ENCODE results near the gene AGAP5.
"Not testable (repeated sequence)": the region's sequence is repeated elsewhere in the genome, so short reads cannot be mapped to it uniquely, and the experiment has no call there.

The AGAP5 gene

DNA sequence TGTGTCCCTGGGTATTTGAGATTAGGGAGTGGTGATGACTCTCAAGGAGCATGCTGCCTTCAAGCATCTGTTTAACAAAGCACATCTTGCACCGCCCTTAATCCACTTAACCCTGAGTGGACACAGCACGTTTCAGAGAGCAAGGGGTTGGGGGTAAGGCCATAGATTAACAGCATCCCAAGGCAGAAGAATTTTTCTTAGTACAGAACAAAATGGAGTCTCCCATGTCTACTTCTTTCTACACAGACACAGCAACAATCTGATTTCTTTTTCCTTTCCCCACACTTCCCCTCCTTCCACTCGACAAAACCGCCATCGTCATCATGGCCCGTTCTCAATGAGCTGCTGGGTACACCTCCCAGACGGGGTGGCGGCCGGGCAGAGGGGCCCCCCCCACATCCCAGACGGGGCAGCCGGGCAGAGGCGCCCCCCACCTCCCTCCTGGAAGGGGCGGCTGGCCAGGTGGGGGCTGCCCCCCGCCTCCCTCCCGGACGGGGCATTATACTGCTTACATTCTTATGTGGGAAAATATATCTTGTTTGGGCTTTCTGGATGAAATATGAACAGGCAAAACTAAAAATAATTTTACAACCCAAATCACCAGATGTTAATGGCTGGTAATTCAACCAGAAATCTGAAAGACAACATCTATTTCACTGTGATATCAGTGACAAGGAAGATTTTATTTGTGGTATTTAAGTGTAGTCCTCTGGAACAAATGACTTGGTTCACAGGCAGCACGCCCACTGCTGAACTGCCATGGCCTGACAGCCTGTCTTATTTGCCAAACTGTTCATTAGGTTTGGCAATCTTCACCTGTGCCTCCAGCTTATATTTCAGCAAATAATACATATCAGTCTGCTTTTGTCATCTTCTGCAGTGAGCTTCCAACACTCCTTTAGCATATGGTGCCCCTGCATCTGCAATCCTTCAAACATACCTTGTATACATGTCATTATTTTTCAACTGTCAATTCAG is 17.6 kb upstream of the AGAP5 start:
- not testable (repeated sequence) for H3K9me3 ChIP-seq (ENCODE audit: control insufficient read depth in 1 of 2, low read length in 2 of 2); H3K9ac ChIP-seq (ENCODE audit: low read depth in 1 of 2, low read length in 2 of 2); H3K4me1 ChIP-seq (ENCODE audit: control insufficient read depth in 1 of 2, insufficient read depth in 2 of 2, low read length in 2 of 2); H3K4me3 ChIP-seq (ENCODE audit: low read depth in 1 of 2, low read length in 2 of 2); H3K27me3 ChIP-seq (ENCODE audit: control insufficient read depth in 1 of 2, insufficient read depth in 2 of 2, low read length in 2 of 2); H3K27ac ChIP-seq (ENCODE audit: low read depth, low read length)
- H3K36me3 ChIP-seq (ENCODE audit: control insufficient read depth in 1 of 2, insufficient read depth in 2 of 2, low read length in 2 of 2): peaks cover 9 to 46% of the 10 kb centered on the region in 2 donors

DNA sequence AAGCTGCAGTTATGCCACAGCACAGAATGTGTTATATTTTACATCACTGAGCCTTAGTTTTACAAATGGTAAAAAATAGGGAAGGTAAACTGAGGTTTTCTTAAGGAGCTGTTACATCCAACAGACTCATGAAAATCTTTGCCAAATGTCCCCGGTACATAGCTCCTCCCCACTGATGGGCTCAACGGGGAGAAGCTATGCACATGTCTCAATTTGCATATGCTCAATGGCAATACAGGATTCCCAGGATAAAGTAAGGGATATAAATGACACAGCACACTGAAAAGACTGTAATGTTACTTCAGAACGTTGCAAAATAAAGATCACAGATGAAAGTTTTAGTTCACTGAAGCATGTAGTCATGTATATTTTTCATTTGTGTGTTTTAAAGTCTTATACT is 16.6 kb upstream of the AGAP5 start:
- peaks cover 9 to 44% of the 10 kb centered on the region in 2 donors for H3K36me3 ChIP-seq (ENCODE audit: control insufficient read depth in 1 of 2, insufficient read depth in 2 of 2, low read length in 2 of 2)
- H3K27ac ChIP-seq (ENCODE audit: low read depth, low read length): not testable (repeated sequence)

DNA sequence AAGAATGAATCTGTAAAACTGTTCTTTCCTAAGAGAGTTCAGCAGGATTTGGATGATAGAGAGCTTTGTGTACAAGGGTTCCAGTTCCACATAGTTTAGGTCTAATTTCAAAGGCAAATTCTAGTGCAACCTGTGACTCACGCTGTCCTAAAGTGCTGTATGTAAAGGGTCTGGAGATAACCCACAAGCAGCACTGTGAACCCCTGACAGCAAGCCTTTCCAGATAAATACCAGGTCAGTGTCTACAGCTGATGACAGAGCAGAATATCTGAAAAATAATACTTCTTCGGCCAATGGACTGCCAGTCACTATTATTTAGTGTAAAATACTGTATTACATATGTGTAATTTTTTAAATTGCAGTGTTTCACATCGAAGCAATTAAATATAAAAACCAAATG is 16.0 kb upstream of the AGAP5 start:
- H3K36me3 ChIP-seq (ENCODE audit: control insufficient read depth in 1 of 2, insufficient read depth in 2 of 2, low read length in 2 of 2): peaks cover 9 to 46% of the 10 kb centered on the region in 2 donors
- H3K27me3 ChIP-seq (ENCODE audit: control insufficient read depth in 1 of 2, insufficient read depth in 2 of 2, low read length in 2 of 2); H3K4me3 ChIP-seq (ENCODE audit: low read depth in 1 of 2, low read length in 2 of 2): not testable (repeated sequence)

More for the DNA sequence above, 16.6 kb upstream of the AGAP5 start:
- H3K9me3 ChIP-seq (ENCODE audit: control insufficient read depth in 1 of 2, low read length in 2 of 2); H3K9ac ChIP-seq (ENCODE audit: low read depth in 1 of 2, low read length in 2 of 2); H3K4me1 ChIP-seq (ENCODE audit: control insufficient read depth in 1 of 2, insufficient read depth in 2 of 2, low read length in 2 of 2); H3K4me3 ChIP-seq (ENCODE audit: low read depth in 1 of 2, low read length in 2 of 2); H3K27me3 ChIP-seq (ENCODE audit: control insufficient read depth in 1 of 2, insufficient read depth in 2 of 2, low read length in 2 of 2): not testable (repeated sequence)

DNA sequence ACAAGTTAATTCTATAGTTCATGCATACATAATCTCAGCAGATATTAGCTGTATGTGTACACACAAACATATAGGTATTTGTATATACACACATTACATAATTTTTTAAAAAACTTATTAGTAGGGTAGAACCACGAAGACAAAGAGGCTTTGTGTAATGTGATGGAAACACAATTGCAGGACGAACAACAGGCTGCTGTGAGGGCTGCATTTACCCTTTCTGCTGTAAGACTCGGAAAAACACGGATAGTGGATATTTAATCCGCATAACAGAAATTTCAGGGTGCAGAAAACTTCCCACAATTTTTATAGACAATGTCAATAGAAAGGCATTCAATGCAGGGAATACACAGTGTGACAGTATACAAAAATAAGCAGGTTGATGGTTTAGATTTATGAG is 13.8 kb upstream of the AGAP5 start:
- not testable (repeated sequence) for H3K4me3 ChIP-seq (ENCODE audit: low read depth in 1 of 2, low read length in 2 of 2); H3K9ac ChIP-seq (ENCODE audit: low read depth in 1 of 2, low read length in 2 of 2); H3K27me3 ChIP-seq (ENCODE audit: control insufficient read depth in 1 of 2, insufficient read depth in 2 of 2, low read length in 2 of 2); H3K9me3 ChIP-seq (ENCODE audit: control insufficient read depth in 1 of 2, low read length in 2 of 2); H3K27ac ChIP-seq (ENCODE audit: low read depth, low read length); H3K4me1 ChIP-seq (ENCODE audit: control insufficient read depth in 1 of 2, insufficient read depth in 2 of 2, low read length in 2 of 2)
- H3K36me3 ChIP-seq (ENCODE audit: control insufficient read depth in 1 of 2, insufficient read depth in 2 of 2, low read length in 2 of 2): peaks cover 5 to 29% of the 10 kb centered on the region in 2 donors

More for the DNA sequence above, 16.0 kb upstream of the AGAP5 start:
- not testable (repeated sequence) for H3K9me3 ChIP-seq (ENCODE audit: control insufficient read depth in 1 of 2, low read length in 2 of 2); H3K27ac ChIP-seq (ENCODE audit: low read depth, low read length); H3K9ac ChIP-seq (ENCODE audit: low read depth in 1 of 2, low read length in 2 of 2); H3K4me1 ChIP-seq (ENCODE audit: control insufficient read depth in 1 of 2, insufficient read depth in 2 of 2, low read length in 2 of 2)

DNA sequence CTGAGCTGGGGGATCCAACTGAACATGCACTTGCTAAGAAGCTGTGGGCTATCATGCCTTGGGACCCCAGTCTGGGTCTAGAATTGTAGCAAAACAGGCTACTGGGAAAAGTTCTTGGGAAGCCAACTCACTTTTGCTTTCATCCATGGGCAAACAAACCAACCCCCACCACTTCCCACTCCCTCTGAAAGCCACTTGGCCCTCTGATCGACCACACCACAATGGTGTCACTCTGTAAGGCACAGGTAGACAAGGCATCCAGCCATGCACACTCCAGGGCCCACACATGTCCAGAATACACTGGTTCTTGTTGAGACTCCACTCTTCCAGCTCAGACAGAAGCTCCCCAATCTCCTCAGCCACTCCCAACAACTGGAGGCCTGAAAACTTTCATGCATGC is 10.2 kb upstream of the AGAP5 start:
- H3K36me3 ChIP-seq (ENCODE audit: control insufficient read depth in 1 of 2, insufficient read depth in 2 of 2, low read length in 2 of 2): peaks cover 0 to 19% of the 10 kb centered on the region in 2 donors
- H3K27ac ChIP-seq (ENCODE audit: low read depth, low read length); H3K4me1 ChIP-seq (ENCODE audit: control insufficient read depth in 1 of 2, insufficient read depth in 2 of 2, low read length in 2 of 2); H3K9me3 ChIP-seq (ENCODE audit: control insufficient read depth in 1 of 2, low read length in 2 of 2); H3K9ac ChIP-seq (ENCODE audit: low read depth in 1 of 2, low read length in 2 of 2); H3K4me3 ChIP-seq (ENCODE audit: low read depth in 1 of 2, low read length in 2 of 2); H3K27me3 ChIP-seq (ENCODE audit: control insufficient read depth in 1 of 2, insufficient read depth in 2 of 2, low read length in 2 of 2): not testable (repeated sequence)

DNA sequence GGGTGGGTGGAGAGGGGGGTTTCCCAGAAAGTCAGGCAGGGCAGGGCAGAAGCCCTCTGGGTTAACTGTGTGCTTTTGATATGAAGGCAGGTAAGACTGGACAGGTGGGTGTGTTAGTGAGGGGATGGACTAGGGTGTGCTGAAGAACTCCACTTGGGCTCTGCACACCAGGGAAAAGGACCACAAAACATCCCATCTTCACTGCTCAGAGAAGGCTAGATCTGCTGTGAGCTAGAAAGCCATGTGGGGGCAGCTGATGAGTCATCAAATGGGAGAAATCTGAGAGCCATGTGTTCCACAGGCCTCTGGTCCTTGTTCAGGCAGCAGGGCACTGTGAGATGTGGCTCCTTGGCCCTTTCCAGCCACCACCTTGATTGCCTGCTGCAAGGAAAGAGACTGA is 9.7 kb upstream of the AGAP5 start:
- H3K4me1 ChIP-seq (ENCODE audit: control insufficient read depth in 1 of 2, insufficient read depth in 2 of 2, low read length in 2 of 2); H3K27ac ChIP-seq (ENCODE audit: low read depth, low read length); H3K4me3 ChIP-seq (ENCODE audit: low read depth in 1 of 2, low read length in 2 of 2); H3K9ac ChIP-seq (ENCODE audit: low read depth in 1 of 2, low read length in 2 of 2); H3K27me3 ChIP-seq (ENCODE audit: control insufficient read depth in 1 of 2, insufficient read depth in 2 of 2, low read length in 2 of 2); H3K9me3 ChIP-seq (ENCODE audit: control insufficient read depth in 1 of 2, low read length in 2 of 2): not testable (repeated sequence)
- peaks cover 0 to 18% of the 10 kb centered on the region in 2 donors for H3K36me3 ChIP-seq (ENCODE audit: control insufficient read depth in 1 of 2, insufficient read depth in 2 of 2, low read length in 2 of 2)

DNA sequence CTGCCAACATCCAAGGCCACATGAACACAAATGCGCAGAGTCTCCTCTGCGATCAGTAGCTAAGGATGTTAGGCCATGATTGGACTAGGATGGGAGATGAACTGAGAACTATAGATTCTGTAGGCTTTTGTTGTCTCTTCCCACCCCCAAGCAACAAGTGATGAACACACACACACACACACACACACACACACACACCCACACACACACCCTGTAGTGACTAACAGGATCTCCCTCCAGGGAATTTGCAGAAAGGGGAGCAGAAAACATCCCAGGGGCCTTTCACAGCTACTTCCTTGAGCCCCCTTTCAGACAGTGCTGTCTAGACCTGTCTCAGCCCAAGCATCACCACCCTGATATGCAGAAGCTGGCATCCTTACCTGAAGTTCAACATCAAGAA is 8.6 kb upstream of the AGAP5 start:
- H3K4me3 ChIP-seq (ENCODE audit: low read depth in 1 of 2, low read length in 2 of 2); H3K9me3 ChIP-seq (ENCODE audit: control insufficient read depth in 1 of 2, low read length in 2 of 2); H3K27ac ChIP-seq (ENCODE audit: low read depth, low read length); H3K9ac ChIP-seq (ENCODE audit: low read depth in 1 of 2, low read length in 2 of 2); H3K4me1 ChIP-seq (ENCODE audit: control insufficient read depth in 1 of 2, insufficient read depth in 2 of 2, low read length in 2 of 2); H3K27me3 ChIP-seq (ENCODE audit: control insufficient read depth in 1 of 2, insufficient read depth in 2 of 2, low read length in 2 of 2): not testable (repeated sequence)
- peaks cover 0 to 17% of the 10 kb centered on the region in 2 donors for H3K36me3 ChIP-seq (ENCODE audit: control insufficient read depth in 1 of 2, insufficient read depth in 2 of 2, low read length in 2 of 2)

DNA sequence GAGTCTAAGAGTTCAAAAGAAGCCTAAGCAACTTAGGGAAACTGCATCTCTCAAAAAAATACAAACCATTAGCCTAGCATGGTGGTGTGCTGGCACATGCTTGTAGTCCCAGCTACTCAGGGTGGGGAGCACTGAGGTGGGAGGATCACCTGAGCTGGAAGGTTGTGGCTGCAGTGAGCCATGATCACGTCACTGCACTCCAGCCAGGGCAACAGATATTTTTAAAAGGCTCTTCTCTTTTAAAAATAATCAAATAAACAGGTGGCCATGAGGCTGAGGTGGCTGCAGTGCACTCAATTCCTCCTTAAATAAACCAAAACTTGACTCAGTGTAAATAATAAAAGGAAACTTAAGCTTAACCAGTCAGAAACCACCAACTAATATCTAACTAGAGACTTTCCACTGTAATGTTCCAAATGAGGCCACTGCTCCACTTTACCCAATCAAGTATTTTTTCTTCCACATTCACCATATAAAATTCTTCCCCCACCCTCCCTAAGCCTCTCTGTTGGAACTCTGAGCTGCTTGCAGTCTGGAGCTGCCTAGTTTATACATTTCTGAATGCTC is 7.7 kb upstream of the AGAP5 start:
- not testable (repeated sequence) for H3K27me3 ChIP-seq (ENCODE audit: control insufficient read depth in 1 of 2, insufficient read depth in 2 of 2, low read length in 2 of 2); H3K4me3 ChIP-seq (ENCODE audit: low read depth in 1 of 2, low read length in 2 of 2); H3K4me1 ChIP-seq (ENCODE audit: control insufficient read depth in 1 of 2, insufficient read depth in 2 of 2, low read length in 2 of 2); H3K27ac ChIP-seq (ENCODE audit: low read depth, low read length); H3K9me3 ChIP-seq (ENCODE audit: control insufficient read depth in 1 of 2, low read length in 2 of 2); H3K9ac ChIP-seq (ENCODE audit: low read depth in 1 of 2, low read length in 2 of 2)
- peaks cover 0 to 20% of the 10 kb centered on the region in 2 donors for H3K36me3 ChIP-seq (ENCODE audit: control insufficient read depth in 1 of 2, insufficient read depth in 2 of 2, low read length in 2 of 2)

DNA sequence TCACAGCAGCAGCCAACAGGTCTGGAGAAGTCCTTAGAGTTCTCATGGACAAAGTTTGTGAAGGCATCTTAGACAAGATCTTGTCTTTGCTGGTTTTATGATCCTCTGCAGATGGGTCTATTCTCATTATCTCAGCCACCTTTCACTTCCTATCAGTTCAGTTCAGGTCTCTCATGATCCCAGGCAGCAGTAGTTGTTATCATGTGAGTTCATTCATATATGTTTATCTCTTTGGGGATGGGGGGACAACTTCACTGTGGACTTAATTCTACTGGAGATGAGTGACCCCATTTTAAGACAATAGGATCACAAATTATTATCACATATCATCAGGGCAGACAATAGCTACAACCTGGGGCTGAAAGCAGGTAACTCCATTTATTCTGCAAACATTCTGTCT is 6.0 kb upstream of the AGAP5 start:
- H3K27ac ChIP-seq (ENCODE audit: low read depth, low read length); H3K4me1 ChIP-seq (ENCODE audit: control insufficient read depth in 1 of 2, insufficient read depth in 2 of 2, low read length in 2 of 2); H3K9ac ChIP-seq (ENCODE audit: low read depth in 1 of 2, low read length in 2 of 2); H3K9me3 ChIP-seq (ENCODE audit: control insufficient read depth in 1 of 2, low read length in 2 of 2); H3K4me3 ChIP-seq (ENCODE audit: low read depth in 1 of 2, low read length in 2 of 2); H3K36me3 ChIP-seq (ENCODE audit: control insufficient read depth in 1 of 2, insufficient read depth in 2 of 2, low read length in 2 of 2); H3K27me3 ChIP-seq (ENCODE audit: control insufficient read depth in 1 of 2, insufficient read depth in 2 of 2, low read length in 2 of 2): not testable (repeated sequence)

DNA sequence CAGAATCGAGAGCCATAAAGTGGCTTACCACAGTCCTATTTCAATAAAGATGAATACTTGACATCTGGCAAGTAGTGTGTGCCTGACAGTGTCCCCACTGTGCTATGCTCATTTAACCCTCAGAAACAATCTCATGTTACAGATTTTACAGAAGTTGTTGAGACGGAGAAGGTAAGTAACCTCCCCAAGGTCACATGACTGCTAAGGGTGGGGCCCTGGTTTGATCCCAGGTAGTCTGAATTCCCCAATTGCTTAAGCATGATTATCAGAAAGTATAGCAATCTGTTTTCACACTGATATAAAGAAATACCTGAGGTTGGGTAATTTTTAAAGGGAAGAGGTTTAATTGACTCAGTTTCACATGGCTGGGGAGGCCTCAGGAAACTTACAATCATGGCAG is 910 bp upstream of the AGAP5 start:
- not testable (repeated sequence) for H3K9me3 ChIP-seq (ENCODE audit: control insufficient read depth in 1 of 2, low read length in 2 of 2); H3K4me1 ChIP-seq (ENCODE audit: control insufficient read depth in 1 of 2, insufficient read depth in 2 of 2, low read length in 2 of 2); H3K27me3 ChIP-seq (ENCODE audit: control insufficient read depth in 1 of 2, insufficient read depth in 2 of 2, low read length in 2 of 2); H3K36me3 ChIP-seq (ENCODE audit: control insufficient read depth in 1 of 2, insufficient read depth in 2 of 2, low read length in 2 of 2); H3K4me3 ChIP-seq (ENCODE audit: low read depth in 1 of 2, low read length in 2 of 2); H3K9ac ChIP-seq (ENCODE audit: low read depth in 1 of 2, low read length in 2 of 2); H3K27ac ChIP-seq (ENCODE audit: low read depth, low read length)

Data from duodenal mucosa (tissue), 2 donors.